T-helper 2 cell treated with Interferon-gamma antibody and Interleukin-4, amounts not matched to agents 5 μg/mL and 100 μg/mL, for 36 hours (primary cell): ENCODE results near the gene PPIP5K2.

Experiments
- DNase-seq: peaks from one replicate; pipeline ENCODE4 v3.0.0; 2021; ENCODE audit warnings: low spot score
- H3K27ac Mint-ChIP-seq: one replicate; pipeline ENCODE4 v1.8.0; 2021; ENCODE audit warnings: mild to moderate bottlenecking, mixed read lengths
- H3K27me3 Mint-ChIP-seq: one replicate; pipeline ENCODE4 v1.8.0; 2021; ENCODE audit warnings: low read depth, mixed read lengths
- H3K36me3 Mint-ChIP-seq: one replicate; pipeline ENCODE4 v1.8.0; 2021; ENCODE audit warnings: low read depth, mixed read lengths
- H3K4me1 Mint-ChIP-seq: one replicate; pipeline ENCODE4 v1.8.0; 2021; ENCODE audit warnings: low read depth, mixed read lengths
- H3K4me3 Mint-ChIP-seq: one replicate; pipeline ENCODE4 v1.8.0; 2022; ENCODE audit warnings: mild to moderate bottlenecking, moderate library complexity, mixed read lengths
- H3K9me3 Mint-ChIP-seq: one replicate; pipeline ENCODE4 v1.8.0; 2021; ENCODE audit warnings: mixed read lengths

The PPIP5K2 gene

GRCh38 chr5:103109277-103109676 lies 10.8 kb upstream of the PPIP5K2 start:
- Mint-ChIP-seq H3K4me3 (no peak overlapping the region), H3K4me1 (peaks cover 15% of the 10 kb centered on the region), H3K27ac (no peak overlapping the region)

GRCh38 chr5:103110403-103110802 lies 9.7 kb upstream of the PPIP5K2 start:
- H3K27ac Mint-ChIP-seq: no peak overlapping the region
- H3K4me1 Mint-ChIP-seq: peaks cover 17% of the 10 kb centered on the region
- no peaks in the 10 kb centered on the region for H3K27me3 Mint-ChIP-seq
- no peak overlapping the region for H3K4me3 Mint-ChIP-seq
- H3K9me3 Mint-ChIP-seq: peaks cover 9% of the 10 kb centered on the region
- DNase-seq: no peak
- H3K36me3 Mint-ChIP-seq: peaks cover 23% of the 10 kb centered on the region

More at GRCh38 chr5:103109277-103109676, 10.8 kb upstream of the PPIP5K2 start:
- Mint-ChIP-seq H3K9me3 (peaks cover 9% of the 10 kb centered on the region), H3K36me3 (peaks cover 25% of the 10 kb centered on the region), H3K27me3 (no peaks in the 10 kb centered on the region)
- no peak for DNase-seq

DNA sequence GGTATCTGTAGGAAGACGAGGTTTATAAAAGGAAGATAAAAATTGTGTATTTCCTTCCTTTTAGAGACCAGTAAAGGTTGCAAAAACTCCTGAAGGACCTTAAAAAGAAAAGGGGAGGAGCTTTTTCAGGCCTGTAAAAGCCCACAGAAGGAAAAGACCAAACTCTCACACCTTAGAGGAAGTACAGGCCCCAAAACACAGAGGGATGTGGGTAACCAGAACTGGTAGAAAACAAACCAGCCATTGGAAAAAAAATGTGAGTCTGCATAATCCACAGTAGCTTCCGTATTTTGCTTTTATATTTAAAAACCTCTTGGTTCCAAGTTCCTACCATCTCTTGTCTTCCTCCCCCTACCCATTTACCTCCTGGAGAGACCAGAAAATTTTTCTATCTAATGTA lies 8.6 kb upstream of the PPIP5K2 start:
- DNase-seq: peak; percentile 7
- Mint-ChIP-seq H3K27ac (peak overlapping the region; percentile 86), H3K4me1 (peaks cover 19% of the 10 kb centered on the region), H3K4me3 (peak overlapping the region; percentile 58), H3K27me3 (no peaks in the 10 kb centered on the region), H3K9me3 (peaks cover 9% of the 10 kb centered on the region), H3K36me3 (peaks cover 20% of the 10 kb centered on the region)

DNA sequence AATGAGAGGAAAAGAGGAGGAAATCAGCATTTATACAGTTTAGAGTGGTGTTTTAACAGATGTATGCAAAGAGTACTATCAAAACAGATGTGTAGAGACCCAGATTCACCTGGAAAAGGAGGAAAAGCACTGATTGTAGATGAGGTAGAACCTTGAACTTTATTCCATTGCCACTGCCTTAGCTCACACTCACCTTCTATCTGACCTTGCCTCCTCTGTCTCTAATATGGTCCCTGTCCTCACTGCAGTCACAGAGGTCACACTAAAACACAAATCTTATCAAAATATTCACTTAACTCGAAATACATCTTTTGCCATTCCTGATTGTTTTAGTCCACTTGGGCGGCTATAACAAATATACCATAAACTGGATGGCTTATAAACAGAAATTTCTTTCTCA lies 7.2 kb upstream of the PPIP5K2 start:
- Mint-ChIP-seq H3K27ac (no peak overlapping the region), H3K36me3 (peaks cover 15% of the 10 kb centered on the region), H3K4me1 (peaks cover 21% of the 10 kb centered on the region)

GRCh38 chr5:103114440-103114839 lies 5.7 kb upstream of the PPIP5K2 start:
- no peaks in the 10 kb centered on the region for H3K27me3 Mint-ChIP-seq

More for the DNA sequence above, 7.2 kb upstream of the PPIP5K2 start:
- H3K27me3 Mint-ChIP-seq: no peaks in the 10 kb centered on the region
- peaks cover 9% of the 10 kb centered on the region for H3K9me3 Mint-ChIP-seq
- DNase-seq: no peak
- no peak overlapping the region for H3K4me3 Mint-ChIP-seq

DNA sequence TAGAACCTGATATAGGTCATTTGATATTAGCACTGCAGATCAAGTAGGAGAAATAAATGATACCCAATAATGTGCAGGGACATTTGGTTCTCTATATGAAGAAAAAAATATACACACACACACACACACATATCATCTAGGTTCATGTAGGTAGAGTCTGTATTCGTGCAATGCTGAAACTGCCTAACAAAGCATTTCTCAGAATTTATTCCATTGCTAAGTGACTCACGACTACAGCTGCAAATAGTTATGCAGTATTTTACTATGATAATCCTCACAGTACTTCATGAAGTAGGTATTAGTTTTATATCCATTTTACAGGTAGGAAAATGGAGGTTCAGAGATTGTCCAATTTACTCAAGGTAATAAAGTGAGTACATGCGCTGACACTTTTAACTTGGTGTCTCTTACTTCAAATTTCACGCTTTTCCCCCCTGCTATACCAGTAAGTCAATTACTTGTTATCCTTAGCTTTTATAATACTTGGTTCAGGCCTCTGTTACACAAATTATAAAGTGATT lies 2.6 kb upstream of the PPIP5K2 start:
- no peak overlapping the region for H3K27ac Mint-ChIP-seq
- H3K27me3 Mint-ChIP-seq: no peaks in the 10 kb centered on the region

More at GRCh38 chr5:103114440-103114839, 5.7 kb upstream of the PPIP5K2 start:
- H3K27ac Mint-ChIP-seq: no peak overlapping the region
- peaks cover 9% of the 10 kb centered on the region for H3K9me3 Mint-ChIP-seq
- H3K4me3 Mint-ChIP-seq: no peak overlapping the region
- H3K36me3 Mint-ChIP-seq: peaks cover 10% of the 10 kb centered on the region
- no peak for DNase-seq
- peaks cover 23% of the 10 kb centered on the region for H3K4me1 Mint-ChIP-seq

DNA sequence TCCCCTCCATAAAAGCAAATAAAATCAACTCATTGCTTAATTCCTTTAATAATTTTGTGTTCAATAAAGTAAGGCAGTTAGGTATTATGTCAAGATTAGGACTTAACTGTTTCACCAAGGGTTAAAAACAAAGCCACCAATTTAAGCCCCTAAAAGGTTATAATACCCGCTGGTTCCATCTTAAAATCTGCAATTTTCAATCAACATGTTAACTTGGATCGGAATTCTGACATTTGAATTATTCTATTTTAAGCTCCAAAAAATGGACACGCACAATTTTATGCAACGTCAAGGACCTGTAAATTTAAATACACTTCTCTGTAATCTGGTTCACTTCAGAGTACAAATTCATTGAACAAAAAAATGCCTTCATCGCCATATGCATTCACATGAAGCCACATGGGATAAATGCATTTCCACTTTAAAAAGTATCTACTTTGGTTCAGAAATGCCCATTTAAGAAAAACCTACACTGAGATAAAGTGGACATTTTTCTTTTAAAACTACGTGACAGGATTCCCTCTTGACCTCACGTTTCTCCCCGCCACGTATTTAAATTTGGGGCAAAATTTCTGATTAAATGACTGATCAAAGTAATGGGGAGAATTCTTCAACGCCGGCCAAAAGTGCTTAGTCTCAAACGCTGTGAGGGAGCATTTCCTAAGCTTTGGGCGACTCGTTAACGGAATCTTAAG lies 884 bp upstream of the PPIP5K2 start:
- Mint-ChIP-seq H3K4me1 (peaks cover 24% of the 10 kb centered on the region), H3K9me3 (no peaks in the 10 kb centered on the region), H3K27ac (peak overlapping the region; percentile 99), H3K27me3 (no peaks in the 10 kb centered on the region), H3K4me3 (peak overlapping the region; percentile 92), H3K36me3 (peaks cover 15% of the 10 kb centered on the region)
- DNase-seq: no peak

More for the DNA sequence above, 2.6 kb upstream of the PPIP5K2 start:
- Mint-ChIP-seq H3K36me3 (peaks cover 8% of the 10 kb centered on the region), H3K9me3 (no peaks in the 10 kb centered on the region), H3K4me3 (no peak overlapping the region), H3K4me1 (peaks cover 22% of the 10 kb centered on the region)
- no peak for DNase-seq

- Mint-ChIP-seq H3K4me3 (peak overlapping the region; percentile 92), H3K36me3 (peaks cover 11% of the 10 kb centered on the region), H3K9me3 (no peaks in the 10 kb centered on the region), H3K27ac (peak overlapping the region; percentile 99), H3K4me1 (peaks cover 22% of the 10 kb centered on the region), H3K27me3 (no peaks in the 10 kb centered on the region)
- DNase-seq: peak; percentile 7
Observed at GRCh38 chr5:103120607-103121200, 603 bp downstream of the PPIP5K2 start.

GRCh38 chr5:103122242-103122641 lies 2.1 kb downstream of the PPIP5K2 start:
- H3K4me3 Mint-ChIP-seq: peak overlapping the region; percentile 92
- peaks cover 11% of the 10 kb centered on the region for H3K36me3 Mint-ChIP-seq
- H3K9me3 Mint-ChIP-seq: no peaks in the 10 kb centered on the region
- no peak for DNase-seq
- H3K27ac Mint-ChIP-seq: no peak overlapping the region
- H3K4me1 Mint-ChIP-seq: peaks cover 19% of the 10 kb centered on the region
- H3K27me3 Mint-ChIP-seq: no peaks in the 10 kb centered on the region

DNA sequence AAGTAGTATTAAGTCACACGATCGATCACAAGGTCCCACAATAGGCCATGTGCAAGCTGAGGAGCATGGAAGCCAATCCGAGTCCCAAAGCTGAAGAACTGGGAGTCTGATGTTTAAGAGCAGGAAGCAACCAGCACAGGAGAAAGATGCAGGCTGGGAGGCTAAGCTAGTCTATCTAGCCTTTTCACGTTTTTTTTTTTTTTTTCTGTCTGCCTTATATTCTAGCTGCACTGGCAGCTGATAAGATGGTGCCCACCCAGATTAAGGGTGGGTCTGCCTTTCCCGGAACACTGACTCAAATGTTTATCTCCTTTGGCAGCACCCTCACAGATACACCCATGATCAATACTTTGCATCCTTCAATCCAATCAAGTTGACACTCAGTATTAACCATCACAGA lies 6.5 kb downstream of the PPIP5K2 start:
- H3K36me3 Mint-ChIP-seq: peaks cover 21% of the 10 kb centered on the region
- no peak overlapping the region for H3K4me3 Mint-ChIP-seq
- no peak overlapping the region for H3K27ac Mint-ChIP-seq
- H3K4me1 Mint-ChIP-seq: peaks cover 24% of the 10 kb centered on the region
- no peaks in the 10 kb centered on the region for H3K9me3 Mint-ChIP-seq
- H3K27me3 Mint-ChIP-seq: no peaks in the 10 kb centered on the region
- DNase-seq: no peak

DNA sequence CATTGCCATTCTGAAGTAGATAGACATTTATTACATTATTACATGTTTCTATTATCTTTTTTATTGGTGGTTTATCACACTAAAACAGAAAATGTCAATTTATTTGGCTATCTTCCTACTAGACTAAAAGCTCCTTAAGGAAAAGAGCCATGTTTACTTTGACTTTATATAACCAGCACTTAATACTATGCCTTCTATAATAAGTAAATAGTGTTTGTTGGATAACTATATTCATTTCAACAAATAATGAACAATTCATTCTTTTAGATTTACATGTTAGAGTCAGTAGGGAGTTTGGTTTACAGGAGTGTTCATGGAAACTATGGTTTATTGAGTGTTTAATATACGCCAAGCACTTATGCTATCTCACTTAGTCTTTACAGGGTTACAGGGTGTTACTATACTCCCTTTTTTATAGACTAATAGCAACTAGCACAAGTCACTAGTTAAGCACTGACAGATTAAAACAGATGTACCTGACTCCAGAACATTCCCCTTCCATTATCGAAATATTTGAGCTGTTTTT lies 7.3 kb downstream of the PPIP5K2 start:
- no peaks in the 10 kb centered on the region for H3K27me3 Mint-ChIP-seq
- no peak overlapping the region for H3K27ac Mint-ChIP-seq
- H3K36me3 Mint-ChIP-seq: peaks cover 19% of the 10 kb centered on the region
- H3K4me1 Mint-ChIP-seq: peaks cover 18% of the 10 kb centered on the region
- H3K9me3 Mint-ChIP-seq: no peaks in the 10 kb centered on the region
- no peak overlapping the region for H3K4me3 Mint-ChIP-seq
- DNase-seq: no peak

DNA sequence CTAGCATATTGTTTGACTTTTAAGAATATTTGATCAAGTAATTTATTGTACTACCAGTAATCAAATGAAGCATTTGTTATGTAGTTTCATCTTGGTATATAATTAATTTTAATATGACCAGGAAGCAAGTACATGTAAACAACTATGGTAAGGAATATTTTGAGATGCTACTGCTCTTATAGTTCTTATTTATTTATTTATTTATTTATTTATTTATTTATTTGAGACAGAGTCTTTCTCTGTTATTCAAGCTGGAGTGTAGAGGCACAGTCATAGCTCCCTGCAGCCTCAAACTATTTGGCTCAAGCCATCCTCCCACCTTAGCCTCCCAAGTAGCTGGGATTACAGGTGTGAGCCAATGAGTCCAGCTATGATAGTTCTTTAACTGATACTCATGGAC lies 8.1 kb downstream of the PPIP5K2 start:
- peaks cover 12% of the 10 kb centered on the region for H3K36me3 Mint-ChIP-seq
- peaks cover 15% of the 10 kb centered on the region for H3K4me1 Mint-ChIP-seq
- H3K27me3 Mint-ChIP-seq: no peaks in the 10 kb centered on the region
- no peak for DNase-seq
- H3K9me3 Mint-ChIP-seq: no peaks in the 10 kb centered on the region
- no peak overlapping the region for H3K4me3 Mint-ChIP-seq
- no peak overlapping the region for H3K27ac Mint-ChIP-seq

- no peak for DNase-seq
- Mint-ChIP-seq H3K4me3 (no peak overlapping the region), H3K4me1 (peaks cover 13% of the 10 kb centered on the region), H3K9me3 (no peaks in the 10 kb centered on the region), H3K27me3 (no peaks in the 10 kb centered on the region), H3K27ac (no peak overlapping the region), H3K36me3 (peaks cover 17% of the 10 kb centered on the region)
Observed at GRCh38 chr5:103132684-103133083, 12.6 kb downstream of the PPIP5K2 start.

DNA sequence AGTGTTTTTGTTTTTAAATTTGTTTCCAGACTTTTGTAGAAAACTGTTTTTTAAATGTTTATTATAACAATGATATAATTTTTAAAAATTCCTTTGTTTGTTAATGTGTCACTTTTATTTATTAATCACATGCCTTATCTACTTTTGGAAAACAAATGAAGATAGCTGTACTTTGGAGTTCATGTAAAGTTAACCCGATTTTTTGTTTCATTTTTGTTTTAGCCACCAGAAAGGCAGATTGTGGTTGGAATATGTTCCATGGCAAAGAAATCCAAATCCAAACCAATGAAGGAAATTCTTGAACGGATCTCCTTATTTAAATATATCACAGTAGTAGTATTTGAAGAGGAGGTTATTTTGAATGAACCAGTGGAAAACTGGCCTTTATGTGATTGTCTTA lies 13.1 kb downstream of the PPIP5K2 start:
- no peak for DNase-seq
- peaks cover 13% of the 10 kb centered on the region for H3K4me1 Mint-ChIP-seq
- H3K27me3 Mint-ChIP-seq: no peaks in the 10 kb centered on the region
- H3K4me3 Mint-ChIP-seq: no peak overlapping the region
- H3K27ac Mint-ChIP-seq: no peak overlapping the region
- no peaks in the 10 kb centered on the region for H3K9me3 Mint-ChIP-seq
- peaks cover 17% of the 10 kb centered on the region for H3K36me3 Mint-ChIP-seq
